ENCODE data around the gene ATAD1. TPM values are rescaled to one million over a fixed set of nuclear protein-coding genes. Genes with fewer than 3 reads are reported as not detected.

The ATAD1 gene
- total and polyA plus RNA-seq, 2 of the 4 experiments (the other 2 are of a cell fraction) = 12.7 to 21.9 TPM

- H3K27ac ChIP-seq (ENCODE audit: insufficient read depth, low read length) = no peak overlapping the region
- BruUV-seq (replicated peaks) = no TSS peak
- no peak overlapping the region for H3K14ac ChIP-seq (replicated peaks; ENCODE audit: low read depth, low read length)
- H4K5ac ChIP-seq (ENCODE audit: low read depth, low read length) = no peak overlapping the region
- no peak overlapping the region for H2BK15ac ChIP-seq (ENCODE audit: low read depth, low read length)
- H3K4me1 ChIP-seq (ENCODE audit: control insufficient read depth, insufficient read depth, low read length) = peaks cover 2% of the 10 kb centered on the region
- POLR2A ChIA-PET (ENCODE audit: unreplicated experiment) = no interaction called here
- H3K4me3 ChIP-seq (ENCODE audit: insufficient read depth, low read depth, low read length) = no peak overlapping the region
- DNase-seq (no peak), ATAC-seq (ENCODE audit: low read depth) (no peak)
- no peak overlapping the region for H3K18ac ChIP-seq (ENCODE audit: low read depth, low read length)
- intact Hi-C loops (cut with micrococcal nuclease) (no loop called here), dilution Hi-C loops (cut with HindIII; ENCODE audit: low sequenced_read_pairs, unreplicated experiment) (no loop called here), in situ Hi-C loops (cut with MboI; ENCODE audit: low sequenced_read_pairs) (no loop called here)
- no peaks in the 10 kb centered on the region for H3K27me3 ChIP-seq (ENCODE audit: control insufficient read depth, insufficient read depth, low read length)
- no peak overlapping the region for H3K9ac ChIP-seq (ENCODE audit: low read depth, low read length)
- CTCF ChIA-PET = interaction anchor here (1.0 to 1.2 kb wide), 3 partner anchors 9 to 93 kb away, joined by 3 to 4 read pairs (median 4); no protein-coding TSS in a partner anchor
- H3K79me1 ChIP-seq (ENCODE audit: low read depth in 1 of 2, low read length in 2 of 2) = peaks cover 0 to 13% of the 10 kb centered on the region in 2 experiments; a peak in 3 of 4 replicates
- no peak overlapping the region for H3K4ac ChIP-seq (ENCODE audit: low read depth, low read length)
- H2AK5ac ChIP-seq (ENCODE audit: low read depth, low read length) = no peak overlapping the region
- no peak overlapping the region for H2BK120ac ChIP-seq (ENCODE audit: low read depth, low read length)
- H3K9me3 ChIP-seq (ENCODE audit: control insufficient read depth, insufficient read depth, low read length) = no peaks in the 10 kb centered on the region
- TF ChIP-seq SMC3 (IDR thresholded peaks at IDR 0.05; ENCODE audit: low read depth, low read length) = no peak
- TF ChIP-seq POLR2A (IDR thresholded peaks at IDR 0.05; ENCODE audit: low read depth, low read length) = no peak
- H3K23ac ChIP-seq (ENCODE audit: low read depth, low read length) = no peak overlapping the region
- no peak overlapping the region for H3K4me2 ChIP-seq (ENCODE audit: low read depth, low read length)
- peaks cover 4% of the 10 kb centered on the region; the same call in 1 of the 2 replicates for H3K9me1 ChIP-seq (ENCODE audit: insufficient read depth, low read length)
- peaks cover 10% of the 10 kb centered on the region for H3K36me3 ChIP-seq (ENCODE audit: control insufficient read depth, insufficient read depth, low read length)
- H2BK5ac ChIP-seq (ENCODE audit: low read depth, low read length, poor library complexity, severe bottlenecking) = no peak overlapping the region
- H2BK20ac ChIP-seq (ENCODE audit: low read depth, low read length) = no peak overlapping the region
- H4K20me1 ChIP-seq (ENCODE audit: insufficient read depth, low read length) = no peaks in the 10 kb centered on the region; the same call in 1 of the 2 replicates
- H2AK9ac ChIP-seq (replicated peaks; ENCODE audit: low read depth, low read length, poor library complexity) = no peak overlapping the region
- H4K91ac ChIP-seq (ENCODE audit: insufficient read depth, low read depth, low read length) = no peak overlapping the region
- no peak overlapping the region for H2AFZ ChIP-seq (replicated peaks; ENCODE audit: low read length, poor library complexity)
- H4K8ac ChIP-seq (ENCODE audit: low read depth in 2 of 2, low read length in 2 of 2) = no peak overlapping the region
- H3K56ac ChIP-seq (ENCODE audit: extremely low read depth, insufficient read depth, low read length) = no peak overlapping the region
Observed at GRCh38 chr10:87750817-87751216, 67.2 kb downstream of the ATAD1 start.

Data from IMR-90 (cell line).